ENCODE data around the gene GRIK5. TPM values are rescaled to one million over a fixed set of nuclear protein-coding genes. Genes with fewer than 3 reads are reported as not detected.

Gene GRIK5
- total RNA-seq, 1 experiment from 2014 or later: 0.48 TPM

GRCh38 chr19:42110658-42111057 is 40.7 kb upstream of the GRIK5 start:
- POLR2A ChIA-PET: no interaction called here
- CTCF ChIA-PET: no interaction called here
- intact Hi-C loops (cut with micrococcal nuclease; ENCODE audit: unreplicated experiment): no loop called here

GRCh38 chr19:42109896-42110295 is 39.9 kb upstream of the GRIK5 start:
- POLR2A ChIA-PET: no interaction called here
- H3K36me3 Mint-ChIP-seq (ENCODE audit: insufficient read depth, unreplicated experiment): no peaks in the 10 kb centered on the region

More at GRCh38 chr19:42110658-42111057, 40.7 kb upstream of the GRIK5 start:
- no TSS peak for BruUV-seq (replicated peaks)
- Mint-ChIP-seq H3K9me3 (ENCODE audit: unreplicated experiment) (no peaks in the 10 kb centered on the region), H3K27me3 (ENCODE audit: insufficient read depth, unreplicated experiment) (peaks cover 11% of the 10 kb centered on the region), H3K4me3 (ENCODE audit: unreplicated experiment) (no peak overlapping the region), H3K27ac (ENCODE audit: unreplicated experiment) (no peak overlapping the region), H3K36me3 (ENCODE audit: insufficient read depth, unreplicated experiment) (no peaks in the 10 kb centered on the region), H3K4me1 (ENCODE audit: low read depth, unreplicated experiment) (no peaks in the 10 kb centered on the region)
- no peaks in the 10 kb centered on the region for H3K36me3 ChIP-seq (ENCODE audit: control insufficient read depth, insufficient read depth, low read length)
- TF ChIP-seq CTCF (IDR thresholded peaks at IDR 0.05; ENCODE audit: insufficient read depth in 1 of 2, low read depth in 1 of 2, low read length in 1 of 2, severe bottlenecking in 1 of 2, unreplicated experiment in 1 of 2): no peak
- no peaks in the 10 kb centered on the region for H3K27me3 ChIP-seq (replicated peaks; ENCODE audit: control insufficient read depth, insufficient read depth, low read length)
- H3K9me3 ChIP-seq: no peaks in the 10 kb centered on the region
- no peak overlapping the region for H3K4me3 ChIP-seq (ENCODE audit: low read depth, low read length)
- no peaks in the 10 kb centered on the region; the same call in 1 of the 2 replicates for H3K4me1 ChIP-seq
- DNase-seq: no peak

More at GRCh38 chr19:42109896-42110295, 39.9 kb upstream of the GRIK5 start:
- intact Hi-C loops (cut with micrococcal nuclease; ENCODE audit: unreplicated experiment): no loop called here
- no peak overlapping the region for H3K4me3 ChIP-seq (ENCODE audit: low read depth, low read length)
- no peaks in the 10 kb centered on the region for H3K9me3 ChIP-seq
- H3K27me3 Mint-ChIP-seq (ENCODE audit: insufficient read depth, unreplicated experiment): peaks cover 16% of the 10 kb centered on the region
- no peak overlapping the region for H3K27ac Mint-ChIP-seq (ENCODE audit: unreplicated experiment)
- no peaks in the 10 kb centered on the region; the same call in 1 of the 2 replicates for H3K4me1 ChIP-seq
- no peak for DNase-seq
- H3K4me3 Mint-ChIP-seq (ENCODE audit: unreplicated experiment): no peak overlapping the region
- no peaks in the 10 kb centered on the region for H3K9me3 Mint-ChIP-seq (ENCODE audit: unreplicated experiment)
- TF ChIP-seq CTCF (IDR thresholded peaks at IDR 0.05; ENCODE audit: insufficient read depth in 1 of 2, low read depth in 1 of 2, low read length in 1 of 2, severe bottlenecking in 1 of 2, unreplicated experiment in 1 of 2): no peak
- H3K27me3 ChIP-seq (replicated peaks; ENCODE audit: control insufficient read depth, insufficient read depth, low read length): 0 out of 2 replicates have a peak, but pooled peaks cover 1% of the 10 kb centered on the region
- no peaks in the 10 kb centered on the region for H3K4me1 Mint-ChIP-seq (ENCODE audit: low read depth, unreplicated experiment)
- no TSS peak for BruUV-seq (replicated peaks)
- H3K36me3 ChIP-seq (ENCODE audit: control insufficient read depth, insufficient read depth, low read length): no peaks in the 10 kb centered on the region
- CTCF ChIA-PET: interaction anchor here (1.1 kb wide), 1 partner anchor 30 kb away, joined by 4 read pairs; no protein-coding TSS in a partner anchor
